Lower leg skin (tissue), 3 donors: ENCODE data around the gene KCNMA1.

Experiments
- POLR2A ChIP-seq, 2 donors: fragments of 450-650 bp; IDR thresholded peaks; one replicate each; pipeline ENCODE4 v1.6.1; 2016 to 2017; ENCODE audit warnings: antibody characterized with exemption in 2 of 2, mild to moderate bottlenecking in 1 of 2, moderate library complexity in 1 of 2
- TF ChIP-seq, protein P1 (sequence below), 3 donors: fragments of 450-650 bp; IDR thresholded peaks; one replicate each; pipeline ENCODE4 v1.5.1; 2016; ENCODE audit warnings: antibody characterized with exemption in 3 of 3, mild to moderate bottlenecking in 3 of 3, moderate library complexity in 2 of 3

DNA sequence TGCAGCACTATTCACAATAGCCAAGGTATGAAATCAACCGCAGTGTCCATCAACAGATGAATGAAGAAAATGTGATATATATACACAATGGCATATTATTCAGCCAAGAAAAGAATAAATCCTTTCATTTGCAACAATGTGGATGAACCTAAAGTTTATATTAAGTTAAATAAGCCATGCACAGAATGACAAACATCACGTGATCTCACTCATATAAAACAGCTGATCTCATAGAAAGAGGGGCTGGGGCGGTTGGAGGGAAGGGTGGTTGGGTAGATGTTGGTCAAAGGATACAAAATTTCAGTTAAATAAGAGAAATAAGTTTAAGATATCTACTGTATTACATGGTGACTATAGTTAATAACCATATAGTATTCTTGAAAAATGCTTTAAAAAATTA, 502.1 kb downstream of the KCNMA1 start:
- TF ChIP-seq, protein P1, sequence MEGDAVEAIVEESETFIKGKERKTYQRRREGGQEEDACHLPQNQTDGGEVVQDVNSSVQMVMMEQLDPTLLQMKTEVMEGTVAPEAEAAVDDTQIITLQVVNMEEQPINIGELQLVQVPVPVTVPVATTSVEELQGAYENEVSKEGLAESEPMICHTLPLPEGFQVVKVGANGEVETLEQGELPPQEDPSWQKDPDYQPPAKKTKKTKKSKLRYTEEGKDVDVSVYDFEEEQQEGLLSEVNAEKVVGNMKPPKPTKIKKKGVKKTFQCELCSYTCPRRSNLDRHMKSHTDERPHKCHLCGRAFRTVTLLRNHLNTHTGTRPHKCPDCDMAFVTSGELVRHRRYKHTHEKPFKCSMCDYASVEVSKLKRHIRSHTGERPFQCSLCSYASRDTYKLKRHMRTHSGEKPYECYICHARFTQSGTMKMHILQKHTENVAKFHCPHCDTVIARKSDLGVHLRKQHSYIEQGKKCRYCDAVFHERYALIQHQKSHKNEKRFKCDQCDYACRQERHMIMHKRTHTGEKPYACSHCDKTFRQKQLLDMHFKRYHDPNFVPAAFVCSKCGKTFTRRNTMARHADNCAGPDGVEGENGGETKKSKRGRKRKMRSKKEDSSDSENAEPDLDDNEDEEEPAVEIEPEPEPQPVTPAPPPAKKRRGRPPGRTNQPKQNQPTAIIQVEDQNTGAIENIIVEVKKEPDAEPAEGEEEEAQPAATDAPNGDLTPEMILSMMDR (IDR thresholded peaks at IDR 0.05) = no peak
- TF ChIP-seq POLR2A (IDR thresholded peaks at IDR 0.05) = no peak
